HG02884 (cell line): ENCODE results near the gene PSRC1.

Experiments used
- ATAC-seq: cut with Tn5 transposase; IDR thresholded peaks from one replicate; pipeline ENCODE4 v1.9.1; 2021; ENCODE audit warnings: mild to moderate bottlenecking, moderate library complexity; ENCODE audit not compliant: unreplicated experiment

Gene PSRC1

DNA sequence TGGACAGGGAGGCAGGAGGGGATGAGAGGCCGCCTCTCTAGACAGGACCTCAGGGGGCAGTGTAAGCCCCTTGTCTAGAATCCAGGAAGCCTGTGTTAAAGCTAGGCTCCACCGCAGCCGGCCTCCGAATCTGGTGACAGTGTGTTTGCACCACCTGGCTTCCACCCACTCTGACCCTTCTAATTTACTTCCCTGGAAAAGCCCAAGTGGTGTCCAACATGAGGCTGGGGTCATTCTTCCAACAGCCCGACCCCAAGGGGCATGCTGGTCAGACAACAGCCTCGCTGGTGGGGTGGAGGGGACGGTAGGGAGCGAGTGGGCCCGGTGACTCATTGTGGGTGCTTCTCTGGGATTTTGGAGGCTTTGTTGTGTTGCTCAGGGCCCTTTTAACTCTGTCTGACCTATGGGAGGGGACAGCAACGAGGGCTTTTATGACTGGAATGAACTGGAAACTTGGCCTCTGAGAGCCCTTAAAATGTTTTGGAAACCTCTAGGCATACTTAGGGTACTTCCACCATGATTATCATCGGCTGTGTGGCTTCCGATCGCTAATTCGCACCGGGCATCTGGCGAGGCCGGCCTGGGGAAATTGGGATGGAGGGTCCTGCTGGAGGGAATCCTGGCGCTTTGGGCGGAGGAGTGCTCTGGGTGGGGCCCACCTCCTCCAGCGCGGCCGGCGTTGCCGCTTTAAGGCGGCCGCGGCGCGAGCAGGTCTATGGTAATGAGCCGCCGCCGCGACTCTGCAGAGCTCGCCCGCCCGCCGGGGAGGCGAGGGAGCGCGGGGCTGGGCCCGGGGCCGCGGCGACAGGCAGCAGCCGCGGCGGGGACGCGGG lies 33.9 kb downstream of the PSRC1 start, which contains the start of gene CELSR2:
Gene CELSR2, plus strand, starts transcription at position 743 of the 833 bp plus-strand sequence. CDS start 541 bp downstream, outside the sequence.
- ATAC-seq: peak; percentile 80

DNA sequence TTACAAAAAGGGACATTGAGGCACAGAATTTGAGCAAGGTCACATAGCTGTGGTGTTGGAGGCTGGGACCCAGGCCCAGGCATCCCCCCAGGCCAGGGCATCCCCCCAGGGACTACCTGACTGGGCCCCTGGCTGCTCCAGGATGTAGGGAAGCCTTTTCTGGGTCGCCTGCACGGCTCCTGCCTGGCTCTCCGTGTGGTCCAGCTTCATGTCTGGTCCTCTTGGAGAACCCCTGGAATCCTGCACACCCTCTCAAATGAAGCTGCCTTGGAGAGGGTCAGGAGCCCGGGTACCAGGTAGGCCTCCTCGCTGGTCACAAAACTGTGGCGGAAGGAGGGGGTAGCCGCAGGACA lies 34.5 kb downstream of the PSRC1 start:
- no peak for ATAC-seq

DNA sequence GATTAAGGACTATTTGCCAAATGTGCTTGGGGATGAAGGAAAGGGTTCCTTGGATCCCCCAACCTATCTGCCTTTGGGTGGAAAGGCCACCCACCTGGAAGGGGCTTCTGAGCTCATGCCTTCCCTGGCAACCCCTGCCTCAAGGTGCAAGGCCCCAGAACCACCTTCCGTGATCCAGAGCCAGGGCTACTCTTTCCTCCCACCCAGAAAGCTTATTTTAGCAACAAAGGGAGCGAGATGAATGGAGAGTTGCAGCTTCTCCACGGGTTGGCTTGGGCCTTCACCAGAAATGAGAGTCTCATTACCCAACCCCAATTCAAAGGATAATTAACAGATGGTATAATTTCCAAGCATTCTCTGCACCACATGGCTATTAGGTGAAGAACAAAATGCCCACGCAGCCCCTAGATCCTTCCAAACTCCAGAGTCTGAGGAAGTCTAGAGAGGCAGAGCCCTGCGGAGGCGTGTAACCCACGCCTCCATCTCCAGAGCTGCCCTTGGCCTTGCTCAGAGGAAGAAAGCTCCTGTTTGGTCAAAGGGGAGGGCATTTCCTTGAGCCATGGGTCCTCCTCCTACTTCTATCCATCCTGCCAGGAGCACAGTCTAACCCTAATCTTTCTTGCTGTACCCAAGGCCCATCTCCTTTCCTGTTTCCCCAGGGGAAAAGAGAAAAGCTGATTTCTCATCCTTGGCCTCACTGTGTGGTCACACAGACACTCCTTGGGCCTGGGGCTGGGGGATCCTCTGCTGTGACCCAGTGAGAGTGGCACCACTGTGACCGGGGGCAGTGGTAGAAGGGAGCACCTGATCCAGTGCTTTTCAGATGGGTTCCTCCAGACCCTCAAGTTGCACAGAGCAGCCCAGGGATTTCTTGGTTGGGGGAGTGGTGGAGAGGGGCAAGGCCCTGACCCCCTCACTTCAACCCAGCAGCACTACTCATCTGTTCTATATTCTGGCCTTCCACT lies 35.3 kb downstream of the PSRC1 start:
- no peak for ATAC-seq

DNA sequence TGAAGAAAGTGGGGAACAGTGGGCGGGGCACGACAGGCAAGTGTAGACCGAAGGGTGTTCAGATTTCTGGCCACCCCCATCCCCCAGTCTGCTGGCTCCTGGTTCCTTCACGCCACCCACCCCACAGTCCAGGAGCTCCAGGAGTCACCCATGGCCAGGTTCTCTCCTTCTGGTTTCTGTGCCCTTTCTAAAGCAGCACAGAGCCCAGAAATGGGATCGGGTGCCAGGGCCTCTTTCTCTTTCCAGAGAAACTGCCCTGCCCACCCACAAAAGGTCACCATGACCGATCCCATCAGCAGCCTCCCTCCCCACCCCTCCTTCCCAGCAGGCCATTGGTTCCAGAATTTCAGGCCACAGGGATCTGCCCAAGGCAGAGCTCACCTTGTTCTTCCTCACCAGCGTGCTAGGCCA lies 36.8 kb downstream of the PSRC1 start:
- no peak for ATAC-seq

DNA sequence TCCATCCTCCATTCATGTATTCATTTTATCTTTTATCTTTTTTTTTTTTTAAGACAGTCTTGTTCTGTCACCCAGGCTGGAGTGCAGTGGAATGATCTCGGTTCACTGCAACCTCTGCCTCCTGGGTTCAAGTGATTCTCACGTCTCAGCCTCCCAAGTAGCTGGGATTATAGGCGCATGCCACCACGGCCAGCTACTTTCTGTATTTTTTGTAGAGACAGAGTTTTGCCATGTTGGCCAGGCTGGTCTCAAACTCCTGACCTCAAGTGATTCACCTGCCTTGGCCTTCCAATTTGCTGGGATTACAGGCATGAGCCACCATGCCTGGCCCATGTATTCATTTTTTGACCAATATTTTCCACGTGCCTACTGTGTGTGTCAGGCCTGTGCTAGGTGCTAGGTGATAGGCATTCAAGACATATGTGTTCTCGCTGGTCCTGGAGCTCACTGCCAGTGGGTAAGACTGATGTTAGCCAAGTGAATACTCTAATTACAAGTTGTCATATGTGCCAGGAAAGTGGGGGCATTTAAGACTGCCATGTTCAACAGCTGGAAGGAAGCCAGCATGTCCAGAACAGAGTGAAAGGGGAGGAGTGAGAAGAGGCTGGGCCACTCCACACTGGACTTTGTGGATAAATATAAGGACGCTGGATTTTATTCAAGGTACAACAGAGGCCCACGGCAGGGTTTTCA lies 38.9 kb downstream of the PSRC1 start:
- no peak for ATAC-seq

DNA sequence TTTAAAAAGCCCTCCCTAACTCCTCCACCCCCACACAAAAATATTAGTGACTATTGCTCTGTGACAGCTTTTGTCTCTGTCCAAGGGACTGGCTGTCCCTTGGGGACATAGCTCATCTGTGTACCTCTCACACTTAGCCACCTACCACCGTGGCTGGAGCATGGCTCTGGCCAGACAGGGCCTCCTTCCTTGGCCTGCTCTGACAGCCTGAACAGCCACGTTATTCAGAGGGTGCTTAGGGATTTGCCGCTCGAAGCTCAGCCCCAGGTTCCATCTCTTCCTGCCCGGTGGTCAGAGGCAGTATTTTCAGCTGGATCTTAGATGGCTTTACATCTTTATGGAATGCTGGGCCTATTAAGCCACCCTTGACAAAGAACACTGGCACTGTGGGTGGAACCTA lies 39.7 kb downstream of the PSRC1 start:
- ATAC-seq: no peak

DNA sequence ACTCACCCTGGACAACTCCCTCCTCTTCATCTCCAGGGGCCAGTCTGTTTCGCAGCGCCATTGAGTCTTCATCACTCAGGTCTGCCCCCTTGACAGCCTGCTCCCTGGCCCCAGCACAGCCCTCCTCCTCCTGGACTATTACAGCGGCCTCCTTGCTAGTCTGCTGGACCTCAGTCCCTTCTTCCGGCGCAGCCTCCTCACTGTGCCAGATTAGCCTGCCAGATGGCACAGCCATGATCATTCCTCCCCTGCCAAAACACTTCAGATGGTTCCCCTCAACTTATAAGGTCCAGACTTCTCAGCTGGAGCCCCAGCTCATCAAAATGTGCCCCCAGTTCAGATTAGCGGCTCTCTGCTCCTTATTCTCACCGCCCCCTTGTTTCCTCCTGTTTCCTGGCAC lies 40.6 kb downstream of the PSRC1 start:
- ATAC-seq: no peak

DNA sequence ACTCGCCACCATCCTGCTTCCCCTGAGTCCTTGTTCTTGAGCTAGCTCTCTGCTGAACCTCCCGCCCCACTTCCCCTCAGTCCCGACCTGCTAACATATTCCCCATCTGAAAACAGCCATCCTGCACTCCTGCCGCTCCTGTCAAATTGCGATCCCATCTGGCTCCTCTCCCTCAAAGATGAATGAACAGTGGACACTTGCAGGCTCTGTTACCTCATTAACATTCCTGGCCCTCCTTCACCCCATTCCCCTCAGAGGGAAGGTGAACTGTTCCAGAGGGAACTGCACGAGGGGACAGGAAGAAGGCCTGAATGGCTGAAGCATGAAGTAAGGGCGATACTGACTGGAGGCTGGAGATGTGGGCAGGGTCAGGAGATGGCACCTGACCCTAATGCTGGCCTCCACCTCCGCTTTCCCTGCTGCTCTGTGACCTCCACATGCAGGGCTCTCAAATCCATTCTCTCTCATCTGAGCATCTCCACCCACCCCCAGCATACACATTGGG lies 41.1 kb downstream of the PSRC1 start:
- no peak for ATAC-seq

DNA sequence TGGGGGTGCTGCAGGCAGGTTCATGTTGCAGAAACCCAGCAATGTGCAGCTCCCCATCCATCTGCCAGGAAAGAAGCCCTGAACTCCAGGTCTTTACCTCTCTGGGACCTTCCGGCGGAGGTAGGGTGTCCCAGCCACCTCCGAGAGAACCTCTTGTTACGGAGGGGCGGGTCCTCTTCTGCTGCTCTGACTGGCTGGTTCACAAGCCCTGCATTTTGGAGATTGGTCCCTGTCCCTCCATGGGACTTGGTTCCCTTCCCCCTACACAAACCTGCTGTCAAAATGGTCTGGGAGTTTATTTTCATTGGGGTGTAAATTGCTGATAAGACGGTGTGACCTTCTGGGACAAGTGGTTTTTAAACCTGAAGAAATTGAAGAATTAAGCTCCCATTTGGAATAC lies 41.6 kb downstream of the PSRC1 start:
- no peak for ATAC-seq

DNA sequence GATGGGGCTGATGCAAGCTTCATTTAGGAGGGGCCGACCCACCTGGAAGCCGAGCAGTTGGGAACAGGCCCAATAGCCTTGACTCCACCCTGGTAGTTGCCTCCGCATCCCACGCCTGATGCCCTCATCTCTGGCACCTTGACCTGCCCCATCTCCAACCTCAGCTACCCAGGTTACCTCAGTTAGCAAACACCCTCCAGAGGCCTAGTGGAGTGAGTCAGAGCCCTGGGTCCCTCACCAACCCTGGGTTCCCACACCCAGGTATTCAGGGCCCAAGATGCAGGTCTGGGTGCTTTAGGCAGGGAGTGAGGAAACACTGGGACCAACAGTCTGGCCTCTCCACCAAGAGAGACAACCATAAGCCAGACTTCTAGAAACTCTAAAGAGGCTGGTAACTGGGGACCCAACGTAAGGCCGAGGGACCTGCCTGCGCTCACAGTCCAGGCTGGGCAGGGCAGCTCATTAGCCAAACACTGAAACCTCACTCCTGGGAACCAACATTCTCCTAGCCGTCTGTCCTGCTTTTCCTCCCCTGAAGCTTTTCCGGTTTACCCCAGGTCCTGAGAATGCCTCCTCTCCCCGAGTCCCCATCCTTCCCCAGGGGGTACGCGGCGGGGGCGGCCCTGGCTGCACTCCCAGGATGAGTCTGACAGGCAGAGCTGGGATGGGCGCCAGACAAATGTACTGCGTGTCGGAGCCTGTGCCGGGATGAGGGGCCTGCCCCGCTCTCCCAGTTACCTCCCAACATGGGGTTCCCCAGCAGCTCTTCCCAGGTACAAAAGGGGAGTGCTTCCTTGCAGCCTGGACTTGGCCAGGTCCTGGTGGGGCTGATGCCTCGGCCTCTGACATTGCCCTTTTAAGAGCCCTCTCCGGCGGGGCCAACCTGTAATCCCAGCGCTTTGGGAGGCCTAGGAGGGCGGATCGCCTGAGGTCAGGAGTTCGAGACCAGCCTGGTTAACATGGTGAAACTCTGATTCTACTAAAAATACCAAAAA lies 42.5 kb downstream of the PSRC1 start:
- no peak for ATAC-seq

DNA sequence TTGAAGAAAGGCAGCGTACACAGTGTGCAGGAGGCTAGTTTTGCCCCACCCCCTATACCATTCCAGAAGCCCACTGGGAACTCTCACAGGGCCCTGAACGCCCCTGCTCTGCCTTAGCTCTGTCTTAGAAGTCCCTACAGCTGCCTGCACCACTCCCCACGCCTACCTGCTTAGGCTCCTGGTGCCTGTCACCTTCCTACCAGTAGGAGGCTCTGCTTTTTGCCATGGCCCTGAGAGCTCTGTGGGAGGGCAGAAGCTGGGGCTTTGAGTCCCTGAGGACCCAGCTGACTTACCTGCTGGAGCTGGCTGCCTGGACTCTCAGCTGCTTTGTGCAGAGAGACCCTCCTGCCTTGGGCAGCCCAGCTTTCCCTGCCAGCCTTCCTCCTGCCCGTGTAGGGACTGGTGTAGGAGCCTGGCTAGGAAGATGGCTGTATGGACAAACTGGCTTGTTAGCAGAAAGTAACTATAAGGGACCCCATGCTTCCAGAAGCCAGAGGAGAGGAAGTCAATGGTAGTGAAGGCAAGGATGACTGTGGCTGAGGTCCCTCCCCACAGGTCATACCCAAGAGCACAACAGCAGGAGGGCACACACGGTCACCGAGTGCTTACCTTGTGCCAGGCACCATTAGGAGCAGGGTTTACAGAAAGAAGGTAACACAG lies 43.4 kb downstream of the PSRC1 start:
- no peak for ATAC-seq

DNA sequence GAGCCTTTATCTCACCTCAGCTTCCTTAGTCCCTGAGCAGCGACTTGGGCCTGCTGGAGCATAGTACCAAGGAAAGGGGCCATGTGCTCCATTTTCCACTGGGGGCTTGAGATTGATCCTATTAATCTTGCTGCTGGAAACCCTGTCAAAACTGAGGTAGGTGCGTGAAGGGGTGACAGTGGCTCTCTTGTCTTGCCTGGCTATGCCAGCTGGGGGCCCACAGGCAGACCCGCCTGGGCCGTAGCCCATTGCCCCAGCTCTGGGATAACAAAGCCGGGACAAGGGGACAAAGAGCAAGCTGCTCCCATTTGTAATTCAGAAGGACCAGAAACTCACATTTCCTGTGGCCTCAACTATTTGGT lies 43.9 kb downstream of the PSRC1 start:
- ATAC-seq: no peak

DNA sequence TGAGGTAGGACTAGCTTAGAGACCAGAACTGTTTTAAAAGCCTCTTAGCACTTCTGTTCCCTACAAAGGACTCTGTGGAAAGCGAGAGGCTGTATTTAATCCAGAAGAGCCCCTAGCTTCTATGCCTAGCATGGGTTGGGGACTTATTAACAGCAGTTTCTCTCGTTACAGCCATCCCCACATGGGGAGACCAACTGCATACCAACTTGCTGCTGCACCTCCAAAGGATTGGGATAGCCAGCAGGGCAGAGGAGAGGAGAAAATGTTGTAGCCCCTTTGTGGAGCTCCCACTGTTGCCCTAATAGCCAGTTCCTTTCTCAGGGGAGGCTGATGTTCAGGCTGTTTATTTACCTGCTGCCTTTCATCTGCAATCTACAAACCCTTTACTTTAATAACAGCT lies 44.6 kb downstream of the PSRC1 start:
- no peak for ATAC-seq

DNA sequence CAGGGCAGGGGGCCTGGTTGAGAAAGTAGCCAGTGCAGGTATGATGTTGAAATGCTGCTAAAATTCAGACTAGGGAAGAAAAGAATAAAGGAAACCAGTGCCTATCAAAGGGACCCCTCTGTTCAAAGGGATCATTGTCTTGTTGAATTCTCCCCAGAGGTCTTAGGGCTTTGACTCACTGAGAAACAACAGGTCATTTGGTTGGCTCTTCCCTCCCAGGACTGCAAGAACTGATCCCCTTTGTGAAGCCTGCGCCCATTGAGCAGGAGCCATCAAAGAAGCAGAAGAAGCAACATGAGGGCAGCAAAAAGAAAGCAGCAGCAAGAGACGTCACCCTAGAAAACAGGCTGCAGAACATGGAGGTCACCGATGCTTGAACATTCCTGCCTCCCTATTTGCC lies 45.4 kb downstream of the PSRC1 start:
- ATAC-seq: no peak

DNA sequence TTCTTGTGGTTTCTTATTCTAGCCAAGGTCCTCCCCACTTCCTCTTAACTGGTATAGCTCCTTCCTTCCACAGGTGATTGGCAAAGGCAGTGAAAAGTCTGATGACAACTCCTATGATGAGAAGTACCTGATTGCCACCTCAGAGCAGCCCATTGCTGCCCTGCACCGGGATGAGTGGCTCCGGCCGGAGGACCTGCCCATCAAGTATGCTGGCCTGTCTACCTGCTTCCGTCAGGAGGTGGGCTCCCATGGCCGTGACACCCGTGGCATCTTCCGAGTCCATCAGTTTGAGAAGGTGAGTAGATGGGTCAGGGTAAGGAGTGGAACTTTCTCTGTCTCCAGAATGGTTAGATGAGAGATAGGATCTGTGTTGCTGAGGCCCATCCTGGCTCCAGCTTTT lies 47.8 kb downstream of the PSRC1 start:
- no peak for ATAC-seq

DNA sequence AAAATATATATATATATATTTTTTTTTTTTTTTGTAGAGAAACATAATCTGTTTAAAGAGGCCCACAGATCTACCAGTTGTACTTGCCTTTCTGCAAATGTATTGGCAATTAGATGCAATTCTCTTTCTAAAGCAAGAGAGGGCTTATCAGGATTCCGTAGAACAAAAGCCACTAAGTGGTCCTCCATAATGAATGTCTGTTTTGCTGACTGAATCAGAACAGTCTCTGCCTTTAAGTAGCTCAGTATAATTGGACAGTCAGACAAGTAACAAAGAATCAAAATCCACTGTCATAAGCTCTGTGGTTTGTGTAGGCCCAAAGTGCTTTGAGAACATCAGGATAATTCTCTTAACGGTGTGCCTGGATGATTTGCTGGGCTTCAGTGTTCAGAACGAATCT lies 51.9 kb downstream of the PSRC1 start:
- ATAC-seq: no peak
